M059J (cell line): ENCODE results near the gene ZBTB26. TPM values are rescaled to one million over a fixed set of nuclear protein-coding genes. Genes with fewer than 3 reads are reported as not detected.

Experiments
- DNase-seq: peaks from one replicate; pipeline ENCODE4 v3.0.0-alpha.2; 2012; ENCODE audit warnings: low read depth
- total RNA-seq: library from RNA; depleted of rRNA; stranded (reverse); fragments of >200 nt; shearing (Covaris generic); gene quantifications from 2 replicates; pipeline ENCODE4 v1.2.3, GENCODE V29; 2014; rRNA removed

Gene ZBTB26, protein sequence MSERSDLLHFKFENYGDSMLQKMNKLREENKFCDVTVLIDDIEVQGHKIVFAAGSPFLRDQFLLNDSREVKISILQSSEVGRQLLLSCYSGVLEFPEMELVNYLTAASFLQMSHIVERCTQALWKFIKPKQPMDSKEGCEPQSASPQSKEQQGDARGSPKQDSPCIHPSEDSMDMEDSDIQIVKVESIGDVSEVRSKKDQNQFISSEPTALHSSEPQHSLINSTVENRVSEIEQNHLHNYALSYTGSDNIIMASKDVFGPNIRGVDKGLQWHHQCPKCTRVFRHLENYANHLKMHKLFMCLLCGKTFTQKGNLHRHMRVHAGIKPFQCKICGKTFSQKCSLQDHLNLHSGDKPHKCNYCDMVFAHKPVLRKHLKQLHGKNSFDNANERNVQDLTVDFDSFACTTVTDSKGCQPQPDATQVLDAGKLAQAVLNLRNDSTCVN
- total RNA-seq = 2.8 and 5.3 TPM in 2 replicates

DNA sequence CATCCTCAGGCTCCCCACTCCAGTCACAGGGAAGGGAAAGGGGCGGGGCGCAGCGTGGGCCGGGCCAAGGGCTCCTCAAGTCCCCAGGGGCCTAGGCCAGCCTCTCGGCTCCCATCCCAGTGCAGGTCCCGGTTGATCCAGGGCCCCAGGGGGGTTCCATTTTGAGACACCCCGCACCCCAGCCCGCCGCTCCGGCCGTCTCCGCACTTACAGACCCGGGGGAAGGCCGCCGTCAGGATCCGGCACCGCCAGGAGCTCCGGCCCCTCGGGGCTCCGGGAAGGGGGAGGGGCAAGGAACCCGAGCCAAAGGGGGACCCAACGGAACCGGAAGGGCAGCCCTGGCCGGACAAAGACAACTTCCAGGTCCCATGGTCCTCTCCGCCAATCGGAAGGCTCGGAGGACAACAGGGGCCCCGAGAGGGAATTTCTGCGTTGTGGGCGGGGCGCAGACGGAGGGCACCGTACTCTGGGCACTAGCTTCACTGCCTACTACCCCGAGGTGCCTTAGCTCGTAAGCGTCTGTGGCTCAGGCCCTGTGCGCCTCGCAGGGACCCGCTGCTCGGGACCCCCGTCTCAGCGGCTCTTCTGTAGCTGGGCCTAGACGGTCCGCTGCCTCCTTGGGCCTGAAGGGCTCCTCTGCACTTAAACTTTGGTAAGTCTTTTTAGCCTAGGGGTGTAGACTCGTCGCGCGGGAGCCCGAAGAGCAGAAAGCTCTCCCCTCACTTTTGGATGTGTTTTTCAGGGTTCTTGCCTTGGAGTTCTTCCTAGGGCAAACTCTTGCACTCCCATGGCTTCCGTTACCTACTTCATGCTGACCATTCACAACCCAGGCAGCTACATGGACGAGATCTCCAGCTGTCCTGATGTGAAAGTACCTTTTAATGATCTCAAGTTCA is at the start of gene ZBTB26:
ZBTB26 (minus strand) TSS at position 287 of the 896 bp plus-strand sequence. CDS start 11,578 bp downstream, outside the sequence.
- DNase-seq = peak; percentile 98

DNA sequence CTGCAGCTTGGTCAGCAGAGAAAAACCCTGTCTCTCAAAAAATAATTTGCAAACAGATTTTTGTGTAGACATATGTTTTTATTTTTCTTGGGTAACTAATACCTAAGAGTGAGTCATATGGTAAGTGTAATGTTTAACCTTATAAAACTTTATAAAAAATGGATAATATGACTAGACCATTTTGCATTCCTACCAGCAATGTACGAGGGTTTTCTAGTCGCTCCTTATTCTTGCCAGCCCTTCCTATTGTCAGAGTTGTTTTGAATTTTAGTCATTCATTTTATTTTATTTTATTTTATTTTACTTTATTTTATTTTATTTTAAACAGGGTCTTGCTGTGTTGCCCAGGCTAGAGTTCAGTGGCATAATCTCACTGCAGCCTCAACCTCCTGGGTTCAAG is 47.3 kb upstream of the ZBTB26 start:
- no peak for DNase-seq

DNA sequence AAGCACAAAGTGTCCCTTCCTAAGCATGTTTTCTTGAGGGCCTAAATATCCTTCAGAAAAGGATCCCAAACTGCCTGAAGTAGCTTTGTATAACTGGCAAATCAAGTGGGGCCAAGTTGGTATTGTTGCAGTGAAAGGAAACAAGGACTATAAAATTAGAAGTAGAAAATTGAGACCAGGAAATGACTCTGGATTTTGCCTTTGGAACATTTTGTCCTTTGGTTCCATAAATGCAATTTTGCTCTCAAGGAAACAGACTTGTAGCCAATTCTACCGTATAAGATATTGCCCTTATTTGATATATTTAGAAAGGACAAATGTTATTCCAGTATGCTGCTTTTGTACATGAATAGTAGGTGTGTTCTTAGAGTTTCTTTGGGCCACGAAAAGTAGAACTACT is 43.9 kb upstream of the ZBTB26 start:
- no peak for DNase-seq

DNA sequence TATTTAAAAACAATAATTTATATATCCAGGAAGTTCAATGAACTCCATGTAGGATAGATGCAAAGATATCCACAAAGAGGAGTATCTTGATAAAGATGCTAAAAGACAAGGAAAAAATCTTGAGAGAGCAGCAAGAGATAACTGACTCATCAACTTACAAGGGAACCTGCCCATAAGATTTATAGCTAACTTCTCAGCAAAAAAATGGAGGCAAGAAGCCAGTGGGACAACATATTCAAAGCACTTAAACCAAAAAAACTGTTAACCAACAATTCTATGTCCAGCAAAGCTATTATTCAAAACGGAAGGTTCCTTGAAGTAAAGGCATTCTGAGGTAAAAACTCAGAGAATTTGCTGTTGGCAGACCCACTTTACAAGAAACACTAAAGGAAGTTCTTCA is 29.8 kb upstream of the ZBTB26 start:
- DNase-seq = no peak

DNA sequence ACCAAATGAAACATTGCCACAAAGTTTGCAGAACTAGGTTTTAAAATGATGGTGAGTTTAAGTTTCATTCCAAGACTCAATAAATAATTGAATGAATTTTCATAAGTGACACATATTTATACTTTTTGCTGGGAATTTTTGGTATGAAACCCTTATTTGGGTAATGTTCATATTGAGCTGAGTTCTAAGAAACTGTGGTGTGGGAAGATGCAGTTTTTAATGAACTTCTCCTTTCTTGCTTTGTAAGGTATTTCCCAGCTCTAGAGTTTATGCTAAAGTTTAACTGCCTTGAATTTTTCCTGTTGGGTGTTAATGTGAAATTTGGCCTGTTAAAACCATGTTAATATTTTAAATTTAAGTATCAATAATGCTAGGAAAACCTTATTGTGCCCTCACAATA is 24.6 kb upstream of the ZBTB26 start:
- no peak for DNase-seq

DNA sequence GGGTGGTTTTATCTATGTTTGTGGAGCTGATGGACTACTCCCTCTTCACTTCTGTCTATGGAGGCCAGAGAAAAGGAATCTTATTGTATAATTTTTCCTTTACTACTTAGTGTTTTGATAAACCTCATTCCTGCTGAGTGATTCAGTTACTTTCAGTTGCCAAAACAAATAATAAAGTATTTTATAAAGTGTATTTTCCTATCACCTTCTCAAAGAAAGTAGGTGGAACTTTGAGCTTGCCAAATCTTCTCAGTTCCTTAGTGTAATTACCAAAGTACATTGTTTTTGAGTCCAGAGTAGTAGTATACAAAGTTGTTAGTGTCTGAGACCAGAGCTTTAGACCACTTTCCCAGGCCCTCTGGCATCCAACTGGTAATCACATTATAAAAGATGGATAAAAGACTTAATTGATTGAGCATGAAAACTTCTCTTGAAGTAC is 23.0 kb upstream of the ZBTB26 start:
- DNase-seq = peak; percentile 72

DNA sequence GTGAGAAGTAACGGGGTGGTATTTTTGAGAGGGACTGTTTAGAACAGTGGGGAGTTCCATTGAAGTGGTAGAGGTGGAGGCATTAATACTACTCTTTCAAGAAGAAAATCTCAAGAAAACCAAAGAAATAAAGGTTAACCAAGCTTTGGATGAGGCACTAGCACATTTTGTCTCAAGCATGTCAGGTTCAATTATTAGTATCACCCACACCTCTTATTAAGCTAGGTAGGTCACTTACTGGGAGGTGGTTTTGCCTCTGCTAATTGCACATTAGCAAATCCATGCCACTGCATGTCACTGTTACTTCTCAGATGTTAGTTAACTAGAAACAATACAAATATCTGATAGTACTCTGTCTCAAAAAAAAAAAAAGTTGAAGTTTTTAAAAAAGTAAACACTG is 19.7 kb upstream of the ZBTB26 start:
- no peak for DNase-seq

DNA sequence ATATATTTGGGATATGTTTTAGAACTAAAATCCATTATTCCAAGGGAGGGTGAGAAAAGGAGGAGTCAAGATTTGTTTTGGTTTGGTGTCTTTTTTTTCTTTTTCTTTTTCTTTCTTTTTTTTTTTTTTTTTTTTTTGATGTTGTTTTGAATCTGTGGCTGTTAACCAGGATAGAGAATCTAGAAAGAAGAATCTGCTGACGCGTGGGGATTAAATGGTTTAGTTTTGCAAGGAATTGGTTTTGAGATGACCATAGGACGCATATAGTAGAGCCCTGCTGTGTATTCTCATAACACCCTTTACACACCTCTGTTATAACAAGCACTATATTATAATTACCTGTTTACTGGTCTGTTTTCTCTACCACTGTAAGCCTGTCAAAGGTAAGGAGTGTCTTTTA is 19.0 kb upstream of the ZBTB26 start:
- DNase-seq = no peak

DNA sequence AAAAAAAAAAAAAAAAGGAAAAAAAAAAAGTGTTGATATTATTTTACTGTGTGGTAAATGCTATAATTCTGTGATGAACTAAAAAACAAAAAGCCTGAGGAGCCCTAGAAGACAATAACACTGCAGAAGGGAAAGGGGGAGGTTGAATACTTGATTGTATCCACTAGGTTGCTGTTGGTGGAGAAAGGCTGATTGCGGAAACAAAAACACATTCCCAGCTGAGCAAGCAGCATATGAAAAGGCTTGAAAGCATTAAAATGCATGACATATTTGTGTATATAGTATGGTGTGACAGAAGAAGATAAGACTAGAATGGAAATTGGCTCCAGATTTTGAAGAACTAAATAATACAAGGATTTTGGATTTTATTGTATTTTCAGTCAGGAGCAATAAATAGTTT is 18.4 kb upstream of the ZBTB26 start:
- DNase-seq = no peak

DNA sequence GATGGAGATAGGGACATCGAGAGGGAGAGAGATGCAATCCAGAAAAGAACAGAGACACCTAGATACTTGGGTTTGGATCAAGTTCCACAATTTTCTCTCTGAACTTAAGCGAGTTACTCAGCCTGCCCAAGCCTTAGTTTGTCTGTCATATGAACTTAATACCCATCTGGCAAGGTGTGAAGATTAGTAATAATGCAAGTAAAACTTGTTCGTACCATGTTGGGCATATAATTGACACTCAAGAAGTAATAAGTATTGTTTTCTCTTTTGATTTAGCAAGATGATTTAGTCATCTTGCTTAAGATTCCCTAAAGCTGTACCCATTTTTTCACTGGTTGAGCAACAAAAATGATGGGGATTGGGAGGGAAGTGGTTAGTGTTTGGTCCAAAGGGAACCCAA is 17.0 kb upstream of the ZBTB26 start:
- no peak for DNase-seq

DNA sequence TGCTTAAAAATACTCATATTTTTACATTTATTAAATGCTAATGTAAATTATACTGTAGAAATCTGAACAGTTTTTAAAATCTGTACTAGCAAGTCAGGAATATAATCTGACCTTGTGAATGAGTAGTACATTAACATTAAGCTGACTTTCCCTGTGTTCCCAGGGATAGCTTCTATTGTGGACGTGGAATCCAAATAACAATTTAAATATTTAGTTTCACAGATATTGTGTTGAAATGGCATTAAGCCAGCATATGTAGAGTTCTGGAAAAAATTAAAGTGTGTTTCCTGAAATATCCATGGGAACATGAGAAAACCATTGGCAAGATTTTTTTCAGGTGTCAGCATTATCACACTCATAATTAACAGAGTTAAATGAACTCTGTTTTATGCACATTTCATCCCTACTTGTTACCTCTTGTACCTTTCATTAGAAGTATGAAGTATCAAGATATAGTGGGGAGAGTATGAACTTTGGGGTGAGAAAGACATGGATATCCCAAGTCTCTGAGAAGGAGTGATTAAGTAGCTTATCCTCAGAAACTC is 15.2 kb upstream of the ZBTB26 start:
- no peak for DNase-seq

DNA sequence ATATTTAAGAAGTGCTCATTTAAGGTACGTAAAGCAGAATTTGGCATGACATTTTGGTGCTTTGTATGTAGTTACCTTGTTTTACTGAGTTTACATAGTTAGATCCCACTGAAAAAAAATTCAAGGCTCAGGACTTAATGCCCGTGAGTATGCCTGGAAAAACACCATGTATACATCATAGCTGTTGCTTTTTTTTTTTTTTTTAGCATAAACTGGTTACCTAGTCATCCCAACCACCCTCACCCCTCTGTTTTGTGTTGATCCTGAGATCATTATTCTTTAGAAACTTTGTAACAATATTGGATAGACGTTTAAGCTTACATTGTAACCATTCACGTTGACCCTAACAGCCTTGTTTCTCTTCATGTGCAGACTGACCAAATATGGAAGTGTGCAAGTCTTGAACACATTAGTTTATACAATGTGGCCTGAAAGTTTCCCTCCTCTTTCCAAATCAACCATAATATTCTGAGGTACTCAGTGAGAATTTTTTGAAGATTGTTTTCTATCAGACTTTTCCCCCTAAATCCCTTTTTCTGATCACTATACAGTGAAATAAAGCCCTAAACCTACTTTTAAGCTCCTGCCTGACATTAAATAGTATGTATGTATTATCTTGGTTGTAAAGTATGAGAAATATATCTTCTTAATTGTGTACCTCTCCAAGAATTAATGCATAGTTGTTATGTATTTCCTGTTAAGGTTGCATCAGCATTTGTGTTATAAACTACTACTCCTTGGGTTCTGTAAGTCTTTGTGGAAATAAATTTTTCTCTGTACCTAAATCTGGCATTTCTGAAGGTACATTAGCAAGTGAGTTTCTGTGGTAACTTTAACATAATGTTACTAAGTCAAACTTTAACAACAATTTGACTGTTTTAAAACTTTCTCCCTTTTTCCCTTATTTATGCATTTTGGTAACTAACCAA is 13.9 kb upstream of the ZBTB26 start:
- no peak for DNase-seq

DNA sequence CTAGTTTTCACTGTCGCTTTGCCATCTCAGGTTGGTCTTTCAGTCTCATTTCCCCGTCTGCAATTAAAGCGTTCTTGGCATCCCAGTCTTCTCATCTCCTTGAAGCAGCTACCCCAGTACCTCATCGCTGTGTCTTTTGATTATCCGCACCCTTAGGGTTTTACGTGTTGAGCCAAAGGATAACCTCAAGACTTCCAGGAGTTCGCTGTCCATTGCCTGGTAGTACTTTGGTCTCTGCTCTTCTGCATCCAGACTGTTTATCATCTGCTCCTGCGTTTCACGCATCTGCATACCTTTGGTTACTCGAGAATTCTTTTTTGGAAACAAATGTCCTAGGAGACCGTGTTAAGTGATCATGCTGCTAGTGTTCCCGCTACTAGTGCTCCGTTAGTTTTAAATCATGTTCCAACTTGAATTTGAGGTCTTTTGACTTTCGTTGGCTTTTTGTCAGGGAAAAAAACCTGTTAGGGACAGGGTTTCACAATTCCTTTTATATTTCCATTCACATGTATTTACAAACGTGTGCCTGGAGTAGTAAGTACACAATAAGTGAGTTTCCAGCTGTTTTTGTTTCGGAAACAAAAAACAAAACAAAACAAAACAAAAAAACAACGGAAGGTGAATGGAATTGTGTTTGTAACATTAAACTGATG is 10.4 kb upstream of the ZBTB26 start:
- DNase-seq = peak; percentile 66

DNA sequence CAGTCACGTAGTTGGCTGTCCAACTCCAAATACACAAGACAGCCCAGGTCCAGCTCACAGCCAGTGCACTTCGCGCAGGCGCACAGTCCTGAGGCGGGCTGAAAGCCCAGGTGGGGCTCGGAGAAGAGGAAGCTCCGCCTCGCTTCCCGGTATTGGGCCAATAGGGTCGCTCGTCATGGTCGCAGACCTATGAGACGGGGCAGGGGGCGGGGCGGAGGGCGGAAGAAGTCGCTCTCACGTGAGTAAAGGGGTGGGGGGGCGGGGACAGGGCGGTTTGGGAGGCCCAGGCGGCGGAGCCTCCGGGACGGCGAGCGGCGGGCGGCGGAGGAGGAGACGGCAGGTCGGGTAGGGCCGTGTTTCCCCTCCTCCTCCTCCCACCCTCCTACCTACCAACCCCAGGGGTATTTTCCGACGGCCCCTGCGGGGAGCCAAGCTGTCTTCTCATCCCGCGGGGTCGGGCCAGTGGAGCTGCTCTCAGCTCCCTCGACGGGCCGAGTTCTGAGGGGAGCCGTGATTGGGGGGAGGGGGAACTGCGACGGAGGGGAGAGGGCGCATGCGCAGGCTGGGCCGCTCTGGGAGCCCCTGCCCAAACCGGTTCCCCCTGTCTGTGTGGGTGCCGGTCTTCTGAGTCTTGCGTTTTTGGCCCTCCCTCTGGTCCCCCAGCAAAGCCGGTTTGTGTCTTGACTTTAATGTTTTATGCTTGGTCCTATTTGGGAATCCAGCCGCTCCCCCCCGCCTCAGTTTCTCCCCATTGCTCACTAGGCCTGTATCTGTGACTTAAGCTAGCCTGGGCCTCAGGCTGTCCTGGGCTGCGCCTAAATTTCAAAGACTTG is 9.7 kb upstream of the ZBTB26 start, which contains the start of gene RABGAP1:
RABGAP1 (plus strand) TSS at position 272 of the 833 bp plus-strand sequence. CDS start 16,040 bp downstream, outside the sequence.
- DNase-seq = peak; percentile 99

DNA sequence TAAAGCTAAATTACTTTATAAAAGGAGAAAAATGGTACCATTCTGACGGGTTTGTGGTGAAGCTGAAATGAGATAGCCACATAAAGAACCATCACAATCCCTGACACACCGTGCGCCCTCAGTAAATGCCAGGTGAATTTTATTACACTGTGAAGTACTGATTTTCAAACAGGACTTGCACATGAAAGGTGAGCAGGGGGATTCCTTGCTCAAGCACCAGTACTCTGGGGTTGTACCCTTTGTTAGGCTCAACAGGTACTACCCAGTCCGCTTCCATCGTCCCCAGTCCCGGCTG is 9.1 kb upstream of the ZBTB26 start:
- no peak for DNase-seq

DNA sequence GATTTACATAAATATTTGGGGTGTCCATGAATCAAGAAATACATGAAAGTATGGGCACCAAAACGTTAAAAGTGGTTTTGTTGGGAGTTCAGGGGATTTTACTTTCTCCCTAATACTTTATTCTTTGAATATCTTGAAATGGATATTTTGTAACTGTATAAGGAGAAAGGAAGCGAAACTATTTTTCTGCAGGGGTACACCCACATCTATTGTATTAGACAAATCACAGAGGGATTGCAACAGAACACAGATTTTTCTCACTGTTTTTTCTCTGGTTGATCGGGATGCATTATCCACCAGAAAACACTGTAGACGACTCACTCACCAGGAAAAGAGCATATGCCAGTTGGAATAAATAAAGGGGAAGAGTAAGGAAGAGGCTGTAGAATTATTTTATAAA is 8.3 kb upstream of the ZBTB26 start:
- no peak for DNase-seq

DNA sequence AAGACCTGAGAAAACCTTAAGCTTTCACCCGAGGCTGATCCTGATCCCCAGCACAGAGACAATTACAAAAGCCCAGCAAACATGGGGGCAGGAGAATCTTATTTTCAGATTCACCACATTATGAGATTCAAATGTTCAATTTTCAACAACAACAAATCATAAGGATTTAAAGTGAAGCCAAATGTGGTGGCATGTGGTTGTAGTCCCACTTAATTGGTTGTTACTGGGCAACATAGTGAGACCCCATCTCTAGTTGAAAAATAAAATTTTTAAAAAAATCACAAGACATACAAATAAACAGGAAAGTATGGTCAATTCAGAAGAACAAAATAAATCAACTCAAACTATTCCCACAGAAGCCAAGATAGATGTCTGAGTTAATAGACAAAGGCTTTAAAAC is 5.6 kb upstream of the ZBTB26 start:
- no peak for DNase-seq

DNA sequence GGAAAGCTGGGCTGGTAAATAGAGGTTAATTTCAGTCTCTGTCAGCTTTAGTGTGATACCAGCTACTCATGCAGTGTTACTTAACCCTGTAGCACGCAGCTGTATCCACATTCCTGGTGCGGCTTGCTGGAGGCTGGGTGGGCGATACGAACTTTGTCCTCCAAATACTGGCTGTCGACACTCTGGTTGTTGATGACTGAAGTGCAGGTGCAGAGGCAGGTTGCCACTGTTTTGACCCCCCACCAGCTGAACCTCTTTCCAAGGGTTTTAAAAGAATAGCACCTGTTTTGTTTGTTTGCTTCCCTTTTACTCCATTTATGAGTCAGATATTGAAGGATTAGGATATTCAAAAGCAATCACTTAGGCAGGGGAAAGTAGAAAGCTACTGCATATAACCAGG is 5.2 kb upstream of the ZBTB26 start:
- DNase-seq = no peak

DNA sequence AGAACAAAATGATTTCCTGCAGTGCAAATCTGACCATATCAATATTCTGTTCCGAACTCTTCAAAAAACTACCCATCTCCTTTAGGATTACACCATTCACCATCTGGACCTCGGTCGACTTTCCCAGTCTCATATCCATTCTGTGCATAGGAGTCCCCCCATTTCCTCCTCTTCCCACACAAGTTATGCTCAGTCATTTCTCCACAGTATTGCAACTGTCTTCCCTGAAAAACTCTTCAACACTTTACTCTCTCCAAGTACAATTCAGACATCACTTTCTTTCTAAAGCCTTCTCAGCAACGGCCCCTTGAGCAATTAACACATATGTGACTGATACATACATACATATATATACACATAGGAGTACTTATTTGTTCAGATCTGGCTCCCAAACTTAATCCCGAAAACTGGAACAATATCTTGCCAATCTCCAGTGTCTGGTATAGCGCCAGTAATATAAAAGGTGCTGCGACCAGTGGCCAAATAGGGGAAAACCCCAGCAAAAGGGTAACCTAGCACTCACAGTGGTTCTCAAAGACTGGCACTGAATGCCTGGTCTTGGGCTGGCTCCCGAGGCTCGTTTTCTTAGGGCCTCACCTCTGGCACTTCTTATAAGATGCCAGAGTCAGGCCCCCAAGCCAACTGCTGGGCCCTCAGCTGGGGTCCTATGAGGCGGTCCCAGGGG is 629 bp downstream of the ZBTB26 start:
- no peak for DNase-seq
